ENCODE measurements around the gene CBX4. TPM values are rescaled to one million over a fixed set of nuclear protein-coding genes. Genes with fewer than 3 reads are reported as not detected.
A peak's percentile ranks its signal among the peaks of the same experiment; 100 is the strongest.

CBX4 gene
- total RNA-seq, 1 experiment from 2014 or later: 18.7 TPM

GRCh38 chr17:79800325-79801155 is 38.7 kb downstream of the CBX4 start:
- DNase-seq (ENCODE audit: low spot score): peak; percentile 82

- no peak for DNase-seq (ENCODE audit: low spot score)
These were observed 39.5 kb downstream of the CBX4 start for GRCh38 chr17:79799538-79800324.

- no peak for DNase-seq (ENCODE audit: low spot score)
These were observed 40.1 kb downstream of the CBX4 start for GRCh38 chr17:79799174-79799537.

GRCh38 chr17:79798299-79799173 is 40.7 kb downstream of the CBX4 start:
- no peak for DNase-seq (ENCODE audit: low spot score)

- DNase-seq (ENCODE audit: low spot score): no peak
These were observed 41.5 kb downstream of the CBX4 start for GRCh38 chr17:79797492-79798298.

GRCh38 chr17:79796763-79797491 is 42.3 kb downstream of the CBX4 start, which contains the start of gene CBX8:
TSS of gene CBX8 (minus strand) at chr17:79797077. CDS start at chr17:79796998, 79 bp downstream.
- DNase-seq (ENCODE audit: low spot score): peak; percentile 99

GRCh38 chr17:79796444-79796762 is 42.8 kb downstream of the CBX4 start:
- DNase-seq (ENCODE audit: low spot score): no peak

GRCh38 chr17:79795795-79796443 is 43.3 kb downstream of the CBX4 start:
- no peak for DNase-seq (ENCODE audit: low spot score)

- DNase-seq (ENCODE audit: low spot score): no peak
These were observed 44.4 kb downstream of the CBX4 start for GRCh38 chr17:79794659-79795511.

- DNase-seq (ENCODE audit: low spot score): peak; percentile 77
These were observed 45.3 kb downstream of the CBX4 start for GRCh38 chr17:79793924-79794304.

- DNase-seq (ENCODE audit: low spot score): peak; percentile 91
These were observed 46.0 kb downstream of the CBX4 start for GRCh38 chr17:79792984-79793923.

- no peak for DNase-seq (ENCODE audit: low spot score)
These were observed 46.8 kb downstream of the CBX4 start for GRCh38 chr17:79792341-79792871.

GRCh38 chr17:79791735-79792161 is 47.5 kb downstream of the CBX4 start:
- no peak for DNase-seq (ENCODE audit: low spot score)

GRCh38 chr17:79790805-79791734 is 48.2 kb downstream of the CBX4 start:
- DNase-seq (ENCODE audit: low spot score): no peak

GRCh38 chr17:79789943-79790804 is 49.1 kb downstream of the CBX4 start:
- DNase-seq (ENCODE audit: low spot score): no peak

Data from H4 (cell line).